HepG2 (cell line): Measurements from ENCODE around the gene RNLS. TPM values are rescaled to one million over a fixed set of nuclear protein-coding genes. Genes with fewer than 3 reads are reported as not detected.

Source experiments
- ATAC-seq: fragments of 200-7000 bp; cut with Tn5 transposase; 3 replicates; pipeline ENCODE4 v1.9.1; 2020; ENCODE audit warnings: mild to moderate bottlenecking, moderate library complexity
- BruUV-seq: library from RNA; stranded (reverse); fragments of 400-500 nt; replicated peaks from 2 replicates; lab custom pipeline; 2021; lab: Mats Ljungman, UMichigan
- CTCF ChIA-PET: fragments of 300-600 bp; formaldehyde crosslinking; extraction: SDS; loops from one replicate; lab custom pipeline; 2021; ENCODE audit warnings: low total read pairs, inconsistent platforms, low intra/inter-chr PET ratio; lab: Yijun Ruan, JAX
- POLR2A ChIA-PET: fragments of 350-600 bp; sonication (Branson Sonifier 250); formaldehyde crosslinking; loops from one replicate; lab custom pipeline; 2020; ENCODE audit warnings: antibody characterized with exemption, inconsistent platforms; lab: Yijun Ruan, JAX
- DNase-seq: peaks from one replicate; pipeline ENCODE4 v3.0.0-alpha.2; 2015; ENCODE audit warnings: low spot score
- FAIRE-seq: peaks from 3 replicates; lab custom pipeline; 2011; peaks lifted over from hg19 to GRCh38; lab: Jason Lieb, UNC
- H2AFZ ChIP-seq: one replicate; pipeline ENCODE4 v1.6.1; 2011; ENCODE audit warnings: low read length, inconsistent platforms
- H3K27ac ChIP-seq: fragments of 300-600 bp; 3 replicates; pipeline ENCODE4 v1.8.0; 2011; ENCODE audit warnings: mixed run types, mild to moderate bottlenecking, mixed read lengths, low read length, inconsistent platforms; ENCODE audit not compliant: insufficient read depth; ENCODE audit errors: extremely low read length
- H3K27me3 ChIP-seq, 2 experiments: fragments of 200-600 bp in 1 of 2; 2 replicates in 1 of 2; 3 replicates in 1 of 2; pipeline versions ENCODE4 v1.6.0 to v1.8.0; 2011; ENCODE audit warnings: low read length in 2 of 2, mild to moderate bottlenecking in 2 of 2, moderate library complexity in 2 of 2, inconsistent platforms in 1 of 2; ENCODE audit not compliant: insufficient read depth in 2 of 2, control insufficient read depth in 1 of 2
- H3K36me3 ChIP-seq, 2 experiments: fragments of 200-600 bp in 1 of 2; replicated peaks in 1 of 2; 2 replicates in 1 of 2; 3 replicates in 1 of 2; pipeline versions ENCODE4 v1.5.1 to v1.8.0; 2011; ENCODE audit warnings: low read length in 2 of 2, inconsistent platforms in 1 of 2; ENCODE audit not compliant: insufficient read depth in 2 of 2, control insufficient read depth in 1 of 2
- H3K4me1 ChIP-seq: 2 replicates; pipeline ENCODE4 v1.5.1; 2012; ENCODE audit warnings: low read length, inconsistent platforms; ENCODE audit not compliant: insufficient read depth
- H3K4me2 ChIP-seq: 2 replicates; pipeline ENCODE4 v1.6.0; 2011; ENCODE audit warnings: low read depth, low read length, inconsistent platforms
- H3K4me3 ChIP-seq, 3 experiments: fragments of 200-600 bp in 1 of 3; sonication (generic), shearing (Covaris generic) in 1 of 3; replicated peaks in 1 of 3; 2 replicates each; pipeline ENCODE4 v1.5.1; 2011 to 2016; ENCODE audit warnings: low read length in 3 of 3, inconsistent platforms in 2 of 3, low read depth in 2 of 3, mild to moderate bottlenecking in 2 of 3, control low read depth in 1 of 3, mixed read lengths in 1 of 3; ENCODE audit not compliant: insufficient read depth in 1 of 3
- H3K79me2 ChIP-seq: one replicate; pipeline ENCODE4 v1.6.1; 2011; ENCODE audit warnings: low read length, inconsistent platforms; ENCODE audit not compliant: insufficient read depth
- H3K9ac ChIP-seq: 2 replicates; pipeline ENCODE4 v1.6.0; 2011; ENCODE audit warnings: mild to moderate bottlenecking, low read depth, low read length, inconsistent platforms; ENCODE audit not compliant: insufficient read depth
- H3K9me3 ChIP-seq: 2 replicates; pipeline ENCODE4 v1.5.1; 2012; ENCODE audit warnings: mild to moderate bottlenecking, low read length
- H4K20me1 ChIP-seq: 2 replicates; pipeline ENCODE4 v1.6.0; 2011; ENCODE audit warnings: inconsistent platforms, mild to moderate bottlenecking, low read length, moderate library complexity; ENCODE audit not compliant: insufficient read depth
- HCFC1 ChIP-seq: fragments of 150-350 bp; IDR thresholded peaks from 2 replicates; pipeline ENCODE4 v1.6.1; 2014; ENCODE audit warnings: low read depth, low read length
- HIC2 ChIP-seq: sonication (generic); formaldehyde crosslinking; IDR thresholded peaks from 2 replicates; pipeline ENCODE4 v1.9.0; 2022; ENCODE audit warnings: low read depth, missing genetic modification reagents
- HNRNPK ChIP-seq: fragments of 200-400 bp; formaldehyde crosslinking; IDR thresholded peaks from 2 replicates; pipeline ENCODE4 v1.6.1; 2018; ENCODE audit warnings: low read length, low read depth, moderate library complexity, mild to moderate bottlenecking; ENCODE audit not compliant: poor library complexity, severe bottlenecking
- MTERF4 ChIP-seq: sonication (generic); formaldehyde crosslinking; IDR thresholded peaks from 2 replicates; pipeline ENCODE4 v1.8.0; 2023; ENCODE audit warnings: mild to moderate bottlenecking, missing genetic modification reagents
- NFIB ChIP-seq: sonication (generic); formaldehyde crosslinking; IDR thresholded peaks from 2 replicates; pipeline ENCODE4 v1.9.0; 2021; ENCODE audit warnings: missing genetic modification reagents, mild to moderate bottlenecking, borderline replicate concordance
- RFXANK ChIP-seq: IDR thresholded peaks from 2 replicates; pipeline ENCODE4 v1.6.1; 2016
- SIN3A ChIP-seq: IDR thresholded peaks from 2 replicates; pipeline ENCODE4 v1.6.1; 2011; ENCODE audit warnings: low read depth, mild to moderate bottlenecking, control low read depth, low read length, borderline replicate concordance
- STAT5B ChIP-seq: sonication (generic); formaldehyde crosslinking; IDR thresholded peaks from 2 replicates; pipeline ENCODE4 v1.4.0; 2020; ENCODE audit warnings: missing genetic modification reagents
- USF2 ChIP-seq, 2 experiments: sonication (generic) in 1 of 2; formaldehyde crosslinking in 1 of 2; IDR thresholded peaks; 2 replicates each; pipeline versions ENCODE4 v1.5.1 to v1.6.1; 2011 to 2020; ENCODE audit warnings: borderline replicate concordance in 1 of 2, low read depth in 1 of 2, low read length in 1 of 2, mild to moderate bottlenecking in 1 of 2, missing genetic modification reagents in 1 of 2, moderate library complexity in 1 of 2
- XRCC5 ChIP-seq: fragments of 200-400 bp; formaldehyde crosslinking; optimal IDR thresholded peaks from 2 replicates; pipeline ENCODE3; 2017; ENCODE audit warnings: mild to moderate bottlenecking, low read length
- YY1 ChIP-seq: IDR thresholded peaks from 2 replicates; pipeline ENCODE4 v1.6.1; 2011; ENCODE audit warnings: low read length, low read depth, moderate library complexity, mild to moderate bottlenecking; ENCODE audit not compliant: insufficient read depth, insufficient replicate concordance
- ZBTB7B ChIP-seq: sonication (generic); formaldehyde crosslinking; IDR thresholded peaks from 2 replicates; pipeline ENCODE4 v1.4.0; 2020; ENCODE audit warnings: missing genetic modification reagents
- ZNF652 ChIP-seq: IDR thresholded peaks from 2 replicates; pipeline ENCODE4 v1.6.1; 2016; ENCODE audit warnings: low read depth, borderline replicate concordance
- ZNF788 ChIP-seq: sonication (generic); formaldehyde crosslinking; IDR thresholded peaks from 2 replicates; pipeline ENCODE4 v1.5.0; 2020; ENCODE audit warnings: mild to moderate bottlenecking, missing genetic modification reagents, borderline replicate concordance
- ZSCAN20 ChIP-seq: sonication (generic); formaldehyde crosslinking; IDR thresholded peaks from 2 replicates; pipeline ENCODE4 v1.4.0; 2020; ENCODE audit warnings: missing genetic modification reagents, mild to moderate bottlenecking, borderline replicate concordance
- WGBS: methylation state at CpG from one replicate; pipeline ENCODE4 v1.1.6; 2017; ENCODE audit warnings: low lambda C conversion rate; 5-methylcytosine and 5-hydroxymethylcytosine counted together
- in situ Hi-C: cut with HindIII; loops from 2 replicates; pipeline ENCODE4 v1.10.0; 2017; ENCODE audit warnings: low pct_unique_long_range_greater_than_20kb; ENCODE audit not compliant: extremely low pct_ligation_motif_present
- intact Hi-C: fragments of 100-400 bp; cut with micrococcal nuclease; formaldehyde crosslinking; loops from one replicate; pipeline ENCODE4 v1.10.0; 2022; ENCODE audit not compliant: unreplicated experiment
- polyA plus RNA-seq, 8 experiments: library from polyadenylated mRNA; depleted of rRNA in 3 of 8; stranded (reverse) in 7 of 8; unstranded in 1 of 8; fragments of >200 nt; fragmentation: Illumina TruSeq in 4 of 8; extraction: Trizol in 4 of 8; gene quantifications; 2 replicates each; pipeline versions ENCODE4 v1.2.1 to v1.2.3, GENCODE V29; 2011 to 2016; ENCODE audit warnings: low read depth in 4 of 8, missing spikeins in 1 of 8, mixed read lengths in 1 of 8; ENCODE audit not compliant: insufficient read depth in 1 of 8
- total RNA-seq, 5 experiments: library from RNA; depleted of rRNA; stranded (reverse); fragments of >200 nt; fragmentation: Illumina TruSeq; extraction: Trizol; gene quantifications; 2 replicates each; pipeline ENCODE4 v1.2.3, GENCODE V29; 2016; ENCODE audit warnings: low read depth in 1 of 5

The RNLS gene
- total and polyA plus RNA-seq, 2 of the 13 experiments (the other 11 are each of a cell fraction or from before 2014, with no cell fraction given): not detected

- intact Hi-C loops: no loop called here
- no peaks in the 10 kb centered on the region for H4K20me1 ChIP-seq
- FAIRE-seq: no peak
- no peak overlapping the region for H3K4me2 ChIP-seq
- TF ChIP-seq HIC2 (CRISPR knock-in tag) (no peak), ZNF652 (CRISPR knock-in tag) (no peak), NFIB (CRISPR knock-in tag) (no peak), ZNF788 (no peak), SIN3A (no peak)
- TF ChIP-seq, all 625 proteins: peak for 0
- Histone ChIP-seq H3K27me3 (no peaks in the 10 kb centered on the region), H3K4me3 (no peak overlapping the region), H2AFZ (no peak overlapping the region), H3K9me3 (no peaks in the 10 kb centered on the region), H3K4me1 (no peaks in the 10 kb centered on the region), H3K27ac (no peak overlapping the region), H3K9ac (no peak overlapping the region), H3K79me2 (no peaks in the 10 kb centered on the region), H3K36me3 (no peaks in the 10 kb centered on the region)
- in situ Hi-C loops: no loop called here
- ChIA-PET CTCF (no interaction called here), POLR2A (no interaction called here)
- no peak for ATAC-seq
- DNase-seq: no peak
- BruUV-seq: no TSS peak
- 0% methylated on average over 2 of the region's 2 CpGs for WGBS
Observed at GRCh38 chr10:88370713-88371112, 212.4 kb downstream of the RNLS start.

GRCh38 chr10:88366772-88367171 lies 216.3 kb downstream of the RNLS start:
- Histone ChIP-seq H2AFZ (no peak overlapping the region), H3K4me2 (no peak overlapping the region), H3K4me1 (no peaks in the 10 kb centered on the region), H3K36me3 (no peaks in the 10 kb centered on the region), H3K9ac (no peak overlapping the region), H3K4me3 (no peak overlapping the region), H3K27ac (no peak overlapping the region), H3K9me3 (no peaks in the 10 kb centered on the region), H3K27me3 (no peaks in the 10 kb centered on the region), H3K79me2 (no peaks in the 10 kb centered on the region), H4K20me1 (no peaks in the 10 kb centered on the region)
- WGBS: 0% methylated on average over 2 of the region's 2 CpGs
- BruUV-seq: no TSS peak
- FAIRE-seq (no peak), DNase-seq (no peak), ATAC-seq (no peak)
- in situ Hi-C loops: no loop called here
- ChIA-PET CTCF (no interaction called here), POLR2A (no interaction called here)
- intact Hi-C loops: no loop called here
- no peak for TF ChIP-seq ZBTB7B (CRISPR knock-in tag)
- no peak for TF ChIP-seq STAT5B (CRISPR knock-in tag)
- no peak for TF ChIP-seq MTERF4 (CRISPR knock-in tag)
- TF ChIP-seq USF2 (IDR thresholded peaks at IDR 0.05; ENCODE audit: low read depth, low read length): no peak
- TF ChIP-seq USF2 (CRISPR knock-in tag; IDR thresholded peaks at IDR 0.05; ENCODE audit: borderline replicate concordance): no peak
- TF ChIP-seq HNRNPK: no peak
- no peak for TF ChIP-seq ZSCAN20
- no peak for TF ChIP-seq YY1
- TF ChIP-seq HCFC1: no peak
- TF ChIP-seq XRCC5: no peak
- TF ChIP-seq RFXANK: no peak
